NCI-H2196 (cell line): Measurements from ENCODE around the gene ZNF544.
A peak's percentile ranks its signal among the peaks of the same experiment; 100 is the strongest.

Source experiments
- DNase-seq: peaks from one replicate; lab custom pipeline; 2025; ENCODE audit not compliant: unreplicated experiment; lab: John Stamatoyannopoulos, UW

ZNF544 gene

DNA sequence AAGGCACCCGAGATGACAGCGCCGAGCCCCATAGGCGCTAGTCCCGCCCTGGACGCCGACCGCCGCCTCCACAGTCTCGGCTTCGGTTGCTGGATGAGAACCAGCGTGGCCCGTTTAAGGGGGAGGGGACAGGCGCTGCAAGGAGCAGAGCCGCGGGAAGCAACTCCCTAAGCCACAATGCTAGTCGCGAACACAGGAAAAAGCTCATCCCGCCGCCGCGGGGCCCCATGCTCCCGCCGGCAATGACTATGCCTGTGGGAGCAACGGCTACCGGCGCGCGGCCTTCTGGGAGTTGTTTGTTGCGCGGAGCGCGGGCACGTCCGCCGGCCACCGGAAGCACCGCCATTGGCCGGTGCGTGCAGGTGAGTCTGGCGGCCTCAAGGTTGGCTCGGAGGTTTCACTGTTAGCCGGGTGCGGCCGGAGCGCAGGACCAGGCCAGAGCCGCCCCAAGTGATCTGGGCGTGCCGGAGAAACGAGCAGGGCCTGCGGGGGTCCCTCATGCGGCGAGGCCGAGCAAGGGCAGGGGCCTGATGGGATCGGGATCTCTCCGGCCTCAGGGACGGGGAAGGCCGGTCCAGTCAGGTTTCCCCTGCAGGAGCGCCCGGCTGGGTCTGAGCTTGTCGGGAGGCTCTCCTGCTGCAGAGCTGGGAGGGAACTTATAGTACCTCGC lies at the start of gene ZNF544:
TSS of gene ZNF544 (plus strand) at position 330 of the 670 bp plus-strand sequence. CDS start 15,110 bp downstream, outside the sequence.
- peak; percentile 77 for DNase-seq

DNA sequence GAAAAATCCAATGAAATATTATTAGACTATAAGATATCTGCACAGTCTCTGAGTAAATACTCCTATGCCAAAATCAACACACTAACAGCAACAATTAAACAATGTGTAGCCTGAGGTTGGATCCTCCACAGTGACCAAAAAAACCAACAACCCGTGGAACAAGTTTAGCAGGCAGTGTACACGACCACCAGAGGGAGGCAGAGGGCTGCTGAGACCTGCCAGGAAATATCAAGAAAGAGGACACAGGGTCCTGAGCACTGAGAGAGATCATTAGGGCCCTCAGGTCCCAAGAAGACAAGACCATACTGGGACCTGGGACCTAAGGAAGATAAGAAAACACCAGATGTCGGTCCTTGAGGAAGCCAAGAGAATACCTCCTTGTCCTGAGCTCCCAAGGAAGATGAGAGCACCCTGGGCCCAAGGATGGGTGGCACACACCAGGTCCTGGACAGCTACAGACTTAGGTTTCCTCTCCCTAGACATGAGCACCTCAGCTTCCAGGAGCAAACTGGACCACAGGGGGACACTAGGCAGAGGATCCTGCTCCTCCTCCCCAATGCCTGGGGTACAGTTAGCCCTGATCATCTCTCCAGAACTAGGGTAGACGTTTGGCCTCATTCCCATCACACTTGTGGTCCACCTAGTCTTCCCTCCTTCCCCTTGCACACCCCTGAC lies 46.7 kb upstream of the ZNF544 start:
- peak; percentile 6 for DNase-seq

DNA sequence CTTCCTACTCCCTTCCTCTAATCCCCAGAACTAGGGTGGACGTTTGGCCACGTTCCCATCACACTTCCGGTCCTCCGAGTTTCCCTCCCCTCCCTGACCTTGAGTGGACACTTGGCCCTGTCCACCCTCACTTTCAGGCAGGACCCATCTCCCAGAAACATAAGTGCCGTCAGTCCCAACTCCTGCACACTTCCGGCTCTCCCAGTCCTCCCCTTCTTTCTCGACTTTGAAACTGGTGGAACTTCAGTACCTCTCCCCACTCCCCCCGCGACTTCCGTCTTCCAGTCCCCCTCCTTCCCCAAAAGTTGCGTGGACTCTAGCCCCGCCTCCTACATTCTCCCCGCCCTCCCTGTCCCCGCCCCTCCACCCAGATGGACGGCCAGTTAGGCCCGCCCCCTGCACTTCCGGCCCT lies 46.1 kb upstream of the ZNF544 start:
- DNase-seq, result no peak

DNA sequence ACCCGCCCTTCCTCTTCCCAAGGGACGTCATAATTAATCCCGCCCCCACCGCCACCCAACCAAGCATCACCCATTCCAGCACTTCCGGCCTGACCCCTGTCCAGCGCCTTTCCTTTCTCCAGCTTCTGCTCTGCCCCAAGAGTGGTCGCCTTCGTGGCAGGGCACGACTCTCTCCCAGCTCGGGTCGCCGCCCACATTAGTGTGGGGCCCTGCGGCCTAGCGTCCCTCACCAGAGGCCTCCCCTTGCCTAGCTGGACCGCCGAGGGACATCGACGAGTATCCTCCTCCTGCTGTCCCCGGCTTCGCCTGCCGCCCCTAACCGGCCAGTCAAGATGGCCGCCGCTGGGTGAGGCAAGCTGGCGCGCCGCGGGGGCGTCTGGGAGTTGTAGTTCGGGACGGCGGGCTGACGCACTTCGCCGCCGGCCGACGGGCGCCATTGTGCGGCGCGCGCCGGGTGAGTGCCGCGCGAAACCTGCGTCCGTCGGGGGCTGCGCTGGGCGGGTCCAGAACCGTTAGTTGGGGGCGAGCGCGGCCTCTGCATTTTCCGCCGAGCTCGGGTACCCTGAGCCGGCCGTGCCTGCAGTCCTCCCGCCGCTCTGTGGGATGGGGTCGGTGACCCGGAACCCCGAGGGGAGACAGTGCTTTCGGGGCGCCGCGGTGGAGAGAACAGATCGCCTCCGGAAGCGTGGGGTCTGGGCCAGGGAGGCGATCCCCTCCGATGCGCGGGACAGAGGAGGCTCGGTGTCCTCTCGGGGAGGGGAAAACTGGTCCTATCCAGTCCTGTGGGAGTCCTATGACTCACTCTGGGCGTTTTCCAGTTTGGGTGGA lies 45.5 kb upstream of the ZNF544 start, which contains the start of gene ZNF274:
TSS of gene ZNF274 (plus strand) at position 73 of the 828 bp plus-strand sequence. CDS start 905 bp downstream, outside the sequence.
- DNase-seq, result peak; percentile 94

DNA sequence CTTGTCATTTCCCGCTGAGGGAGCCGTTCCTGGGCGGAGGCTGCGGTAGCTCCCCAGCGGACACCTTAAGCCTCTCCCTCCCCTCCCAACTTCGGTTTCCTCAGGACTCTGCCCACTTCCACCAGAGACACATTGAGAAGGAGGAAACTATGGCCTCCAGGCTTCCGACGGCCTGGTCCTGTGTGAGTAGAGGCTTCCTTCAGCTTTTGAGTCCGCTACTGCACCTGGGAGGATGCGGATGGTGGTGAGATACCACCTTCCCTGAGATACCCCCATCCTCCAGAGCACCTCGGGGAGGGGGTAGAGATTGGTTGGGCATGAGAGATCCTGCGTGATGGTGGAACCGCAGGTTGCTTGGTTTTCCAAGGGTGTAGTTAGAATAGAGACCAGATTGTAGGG lies 44.9 kb upstream of the ZNF544 start:
- DNase-seq, result no peak

DNA sequence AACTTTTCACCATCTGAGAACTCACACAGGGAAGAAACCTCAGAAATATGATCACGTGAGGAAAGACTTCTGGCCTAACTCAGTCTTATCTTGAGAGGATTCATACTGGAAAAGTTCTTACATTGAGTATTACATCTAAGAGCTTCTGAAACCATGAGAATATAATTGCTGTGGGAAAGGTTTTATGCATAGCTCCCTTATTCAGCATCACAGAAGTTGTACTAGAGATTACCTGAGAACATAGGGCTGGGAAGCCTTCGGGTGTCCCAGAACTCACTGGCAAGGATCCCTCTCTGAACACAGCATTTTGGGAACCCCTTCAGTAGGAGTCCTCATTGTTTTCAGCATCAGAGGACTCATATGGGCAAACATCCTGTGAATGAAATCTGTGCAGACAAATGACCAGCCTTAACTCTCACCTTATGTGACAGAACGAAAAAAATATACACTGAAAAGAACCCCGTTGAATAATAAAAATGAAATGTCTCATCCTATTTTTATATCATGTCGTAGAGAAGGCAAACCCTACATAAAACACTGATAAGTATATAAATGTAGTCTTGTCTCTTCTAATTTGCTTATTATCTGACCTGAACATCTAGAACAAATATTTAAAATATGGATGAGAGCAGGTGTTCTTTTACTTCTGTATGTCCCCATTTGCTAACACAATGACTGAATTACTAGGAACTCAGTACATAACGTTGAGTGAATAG lies 31.7 kb upstream of the ZNF544 start:
- DNase-seq, result no peak

DNA sequence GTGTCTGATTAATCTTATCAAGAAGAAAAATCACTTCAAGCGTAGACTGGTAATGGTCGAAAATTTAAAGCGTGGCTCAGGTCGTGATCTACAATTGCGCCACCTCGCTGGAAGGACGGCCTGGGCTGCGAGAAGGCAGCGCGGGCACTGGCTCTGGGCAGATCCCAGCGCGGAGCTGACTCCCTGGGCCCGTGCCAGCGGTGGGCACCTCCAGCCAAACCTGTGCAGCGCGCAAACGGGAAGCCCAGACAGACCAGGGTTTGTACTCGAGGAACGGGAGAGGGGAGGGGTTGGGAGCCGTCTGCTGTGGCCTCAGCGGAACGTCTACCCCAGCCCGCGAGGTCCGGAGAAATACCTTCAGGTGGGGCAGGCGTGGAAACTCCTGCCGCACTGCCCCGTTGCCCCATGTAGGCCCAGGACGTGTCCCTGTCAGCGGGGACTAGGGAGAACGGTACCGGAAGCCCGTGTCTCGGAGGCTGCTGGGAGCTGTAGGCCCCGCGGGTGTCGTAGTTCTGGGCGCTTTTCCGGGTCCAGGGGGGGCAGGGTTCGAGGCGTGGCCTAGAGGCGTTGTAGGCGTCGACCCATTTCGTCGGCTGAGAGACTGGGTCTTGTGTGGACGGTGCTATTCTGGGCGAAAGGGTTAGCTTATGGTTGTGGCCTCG lies 24.8 kb upstream of the ZNF544 start:
- no peak for DNase-seq

DNA sequence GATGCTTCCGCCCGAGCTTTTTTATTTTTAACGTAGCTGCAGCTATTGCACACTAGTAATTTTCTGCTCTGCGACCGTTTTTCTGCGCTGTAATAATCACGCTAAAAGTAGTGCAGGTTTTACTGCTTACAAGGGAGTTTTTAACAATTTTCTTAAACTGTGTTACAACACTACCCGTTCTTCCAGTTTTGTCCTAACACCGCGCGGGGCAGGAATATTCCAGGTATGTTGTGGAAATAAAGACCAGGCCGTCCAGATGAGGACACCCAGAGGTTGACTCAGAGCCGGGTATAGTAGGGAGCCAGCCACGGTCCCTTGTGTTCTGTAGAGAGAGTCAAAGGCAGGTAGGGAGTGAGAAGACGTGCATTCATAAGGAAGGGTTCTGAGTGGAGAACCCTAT lies 24.1 kb upstream of the ZNF544 start:
- no peak for DNase-seq

DNA sequence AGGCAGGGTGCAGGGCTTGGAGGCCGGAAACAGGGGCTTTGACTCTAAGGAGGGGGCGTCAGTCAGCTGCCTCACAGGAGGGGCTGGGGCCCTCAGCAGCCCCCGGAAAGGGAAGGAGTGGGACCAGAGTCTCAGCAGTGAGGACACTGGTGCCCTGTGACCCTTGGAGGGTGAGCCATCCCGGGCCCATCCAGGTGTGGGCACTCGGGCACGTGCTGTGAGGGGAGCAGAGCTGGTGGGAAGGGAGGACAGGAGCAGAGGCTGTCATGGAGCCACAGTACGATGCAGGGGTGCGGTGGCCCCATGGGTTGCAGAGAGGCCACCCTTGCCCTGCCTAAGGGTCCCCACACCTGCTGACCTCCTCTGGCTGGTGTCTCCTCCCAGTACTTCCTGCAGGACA lies 19.1 kb upstream of the ZNF544 start:
- no peak for DNase-seq

DNA sequence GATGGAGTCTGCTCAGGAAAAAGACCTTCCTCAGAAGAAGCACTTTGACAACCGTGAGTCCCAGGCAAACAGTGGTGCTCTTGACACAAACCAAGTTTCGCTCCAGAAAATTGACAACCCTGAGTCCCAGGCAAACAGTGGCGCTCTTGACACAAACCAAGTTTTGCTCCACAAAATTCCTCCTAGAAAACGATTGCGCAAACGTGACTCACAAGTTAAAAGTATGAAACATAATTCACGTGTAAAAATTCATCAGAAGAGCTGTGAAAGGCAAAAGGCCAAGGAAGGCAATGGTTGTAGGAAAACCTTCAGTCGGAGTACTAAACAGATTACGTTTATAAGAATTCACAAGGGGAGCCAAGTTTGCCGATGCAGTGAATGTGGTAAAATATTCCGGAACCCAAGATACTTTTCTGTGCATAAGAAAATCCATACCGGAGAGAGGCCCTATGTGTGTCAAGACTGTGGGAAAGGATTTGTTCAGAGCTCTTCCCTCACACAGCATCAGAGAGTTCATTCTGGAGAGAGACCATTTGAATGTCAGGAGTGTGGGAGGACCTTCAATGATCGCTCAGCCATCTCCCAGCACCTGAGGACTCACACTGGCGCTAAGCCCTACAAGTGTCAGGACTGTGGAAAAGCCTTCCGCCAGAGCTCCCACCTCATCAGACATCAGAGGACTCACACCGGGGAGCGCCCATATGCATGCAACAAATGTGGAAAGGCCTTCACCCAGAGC lies 16.2 kb upstream of the ZNF544 start:
- no peak for DNase-seq

DNA sequence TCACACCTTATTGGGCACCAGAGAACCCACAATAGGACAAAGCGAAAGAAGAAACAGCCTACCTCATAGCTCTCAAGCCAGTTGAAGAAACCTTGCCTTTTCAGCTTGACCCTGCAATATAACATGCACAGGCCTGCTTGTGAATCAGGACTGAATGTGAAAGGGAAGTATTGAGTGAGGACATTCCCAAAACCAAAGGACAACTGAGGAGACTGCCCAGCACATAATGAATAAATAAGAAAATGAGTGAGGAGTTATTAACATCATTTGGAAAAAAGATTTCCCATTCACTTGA lies 15.7 kb upstream of the ZNF544 start:
- no peak for DNase-seq

DNA sequence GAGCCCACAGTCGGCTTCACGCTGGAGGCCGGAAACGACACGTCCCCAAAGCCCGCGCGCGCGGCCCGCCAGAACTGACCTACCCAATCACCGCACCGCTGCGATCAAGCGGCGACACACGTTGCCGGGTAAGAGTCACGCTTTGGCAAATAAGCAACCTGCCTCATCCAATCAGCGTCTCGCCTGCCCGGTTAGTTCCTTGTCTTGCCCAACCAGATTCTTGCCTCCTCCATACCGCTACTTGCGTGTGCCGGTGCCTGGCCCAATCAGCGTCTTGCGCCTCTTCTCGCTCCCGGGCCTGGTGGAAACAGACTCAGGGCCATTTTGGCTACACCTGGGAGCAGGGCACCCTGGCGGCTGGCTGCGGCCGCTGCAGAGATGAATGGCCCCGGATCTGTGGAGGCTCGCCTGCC lies 11.6 kb upstream of the ZNF544 start:
- no peak for DNase-seq

DNA sequence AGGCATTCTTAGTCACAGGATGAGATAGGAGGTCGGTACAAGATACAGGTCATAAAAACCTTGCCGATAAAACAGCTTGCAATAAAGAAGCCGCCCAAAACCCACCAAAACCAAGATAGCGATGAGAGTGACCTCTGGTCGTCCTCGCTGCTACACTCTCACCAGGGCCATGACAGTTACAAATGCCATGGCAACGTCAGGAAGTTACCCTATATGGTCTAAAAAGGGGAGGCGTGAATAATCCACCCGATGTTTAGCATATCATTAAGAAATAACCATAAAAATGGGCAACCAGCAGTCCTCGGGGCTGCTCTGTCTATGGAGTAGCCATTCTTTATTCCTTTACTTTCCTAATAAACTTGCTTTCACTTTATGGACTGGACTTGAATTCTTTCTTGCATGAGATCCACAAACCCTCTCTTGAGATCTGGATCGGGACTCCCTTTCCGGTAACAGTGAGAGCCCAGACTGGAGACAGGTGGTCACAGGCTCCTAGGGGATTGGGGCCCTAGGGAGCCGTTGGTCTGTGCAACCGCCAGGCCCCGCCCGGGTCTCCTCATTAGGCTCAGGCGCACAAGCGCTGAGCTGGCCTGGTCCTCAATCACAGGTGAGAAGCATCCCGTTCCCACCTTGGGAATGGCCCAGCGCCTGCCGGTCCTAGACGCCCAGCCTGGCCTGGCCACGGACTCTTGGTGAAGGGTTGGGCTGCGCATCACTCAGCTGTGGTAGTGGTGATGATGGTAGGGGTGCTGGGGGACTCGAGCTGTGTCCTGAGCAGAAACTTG lies 10.9 kb upstream of the ZNF544 start:
- DNase-seq, result no peak

DNA sequence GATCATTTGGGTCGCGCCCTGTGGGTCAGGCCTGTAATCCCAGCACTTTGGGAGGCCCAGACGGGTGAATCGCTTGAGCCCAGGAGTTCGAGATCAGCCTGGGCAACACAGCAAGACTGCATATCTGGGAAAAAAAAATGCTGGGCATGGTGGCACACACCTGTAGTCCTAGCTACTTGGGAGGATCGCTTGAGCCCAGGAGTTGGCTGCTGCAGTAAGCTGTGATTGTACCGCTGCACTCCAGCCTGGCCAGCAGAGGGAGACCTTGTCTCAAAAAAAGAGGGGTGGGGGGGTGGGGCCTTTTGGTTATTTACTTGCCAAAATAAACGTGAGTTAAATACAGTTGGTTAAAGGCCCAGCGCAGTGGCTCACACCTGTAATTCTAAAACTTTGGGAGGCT lies 9.8 kb upstream of the ZNF544 start:
- DNase-seq, result no peak

DNA sequence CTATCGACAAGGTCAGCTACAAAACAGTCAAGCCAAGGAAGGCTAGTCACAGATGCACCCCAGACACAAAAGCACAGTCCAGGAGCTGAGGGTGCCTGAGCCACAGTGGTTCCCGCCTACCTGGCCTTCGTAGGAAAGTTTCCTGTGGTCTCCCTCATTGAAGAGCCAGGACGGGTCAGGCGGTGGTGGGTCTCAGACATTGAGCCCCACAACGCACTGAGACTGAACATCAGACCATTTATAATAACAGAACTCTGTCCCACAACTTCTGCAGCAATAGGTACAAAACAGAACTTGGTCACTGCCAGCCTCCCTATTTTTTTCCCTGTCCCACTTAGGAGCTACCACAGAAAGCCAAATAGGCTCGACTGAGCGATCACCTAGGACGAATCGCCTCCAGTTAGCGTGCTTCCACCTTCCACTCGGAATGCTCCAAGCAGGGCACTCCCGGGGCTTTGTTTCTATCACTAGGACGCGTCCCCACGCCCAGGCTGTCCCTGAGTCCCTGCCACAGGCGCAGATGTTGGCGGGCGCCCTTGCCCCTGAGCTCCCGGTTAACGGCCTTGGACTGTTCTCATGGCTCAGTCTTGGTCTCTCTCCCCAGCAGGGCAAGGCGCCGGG lies 640 bp upstream of the ZNF544 start:
- DNase-seq, result no peak

DNA sequence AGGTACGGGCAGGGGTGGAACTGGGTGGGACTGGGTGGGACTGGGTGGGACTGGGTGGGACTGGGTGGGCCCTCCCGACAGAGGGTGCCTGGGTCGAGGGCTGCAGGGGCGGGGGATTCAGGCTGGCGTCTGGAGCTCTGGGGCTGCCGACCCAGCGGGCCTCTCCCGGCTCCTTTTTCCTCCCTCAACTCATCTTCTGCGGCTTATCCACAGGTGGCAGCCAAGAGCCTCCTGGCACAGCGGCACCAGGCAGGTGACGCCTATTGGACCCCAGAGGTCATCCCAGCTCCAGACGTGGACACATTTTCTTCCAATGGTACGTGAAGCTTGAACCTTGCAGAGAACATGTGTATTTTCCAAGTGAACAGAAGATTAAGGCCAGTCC lies 533 bp downstream of the ZNF544 start:
- peak; percentile 40 for DNase-seq

DNA sequence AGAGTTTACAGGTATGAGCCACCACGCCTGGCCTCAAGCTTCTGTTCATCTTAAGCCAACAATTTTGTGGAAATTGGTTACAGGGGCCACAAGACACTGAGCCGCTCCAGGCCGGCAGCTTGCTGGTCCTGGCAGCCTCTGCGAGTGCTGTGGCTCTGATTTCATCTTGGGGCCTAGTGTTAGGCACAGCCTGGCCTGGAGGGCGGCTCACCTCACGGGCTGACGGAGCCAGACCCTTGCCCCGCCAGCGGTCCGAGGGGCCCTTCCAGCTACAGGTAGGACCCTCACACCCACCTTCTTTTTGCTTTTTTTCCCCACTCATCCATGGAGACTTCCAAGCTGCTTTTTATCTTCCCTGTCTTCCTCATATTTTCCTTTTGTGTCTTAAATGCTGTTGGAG lies 8.6 kb downstream of the ZNF544 start:
- no peak for DNase-seq

DNA sequence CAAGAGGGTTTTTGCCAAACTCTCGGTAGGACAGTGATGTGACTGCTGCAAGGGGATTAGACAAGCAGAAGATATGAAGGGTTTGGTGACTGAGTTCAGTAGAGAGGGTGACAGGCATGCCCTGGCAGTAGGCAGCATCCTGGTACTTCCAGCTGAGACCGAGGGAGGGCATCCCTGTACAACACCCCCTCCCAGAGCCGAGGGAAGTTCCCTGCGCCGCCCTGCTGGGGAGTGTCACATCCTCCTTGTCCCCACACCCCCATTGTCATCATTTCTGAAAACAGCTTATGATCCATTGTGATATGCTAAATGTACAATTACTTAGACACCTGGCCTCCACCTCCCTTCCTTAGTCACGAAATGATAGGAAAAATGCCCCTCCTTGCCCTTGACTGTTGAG lies 14.6 kb downstream of the ZNF544 start:
- DNase-seq, result no peak

DNA sequence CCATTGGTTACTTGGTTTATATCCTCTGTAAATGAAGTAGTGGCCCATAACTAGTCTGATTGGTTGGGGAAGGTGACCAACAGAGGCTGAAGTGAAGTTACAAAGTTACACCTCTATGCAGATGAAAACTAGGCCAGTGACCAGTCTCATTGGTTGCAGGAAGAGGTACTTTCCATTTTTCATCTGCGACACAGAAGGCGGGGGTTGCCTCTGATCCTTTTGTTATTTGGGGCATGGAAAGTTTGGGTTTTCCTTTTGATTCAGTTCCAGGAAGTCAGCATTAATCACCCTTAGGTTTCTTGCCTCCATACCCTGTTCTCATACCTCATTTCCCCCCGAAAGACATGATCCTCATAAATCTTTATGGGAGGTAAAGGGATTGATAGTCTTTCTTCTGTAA lies 20.2 kb downstream of the ZNF544 start:
- no peak for DNase-seq
